HG03066 (cell line): ENCODE results near the gene CLPSL2.

Experiments used
- ATAC-seq: cut with Tn5 transposase; IDR thresholded peaks from one replicate; pipeline ENCODE4 v1.9.1; 2021; ENCODE audit warnings: low read depth; ENCODE audit not compliant: unreplicated experiment

Gene CLPSL2

GRCh38 chr6:35784200-35784599, 7.8 kb downstream of the CLPSL2 start:
- ATAC-seq, result no peak

GRCh38 chr6:35786272-35786671, 9.9 kb downstream of the CLPSL2 start:
- ATAC-seq, result no peak

- ATAC-seq, result no peak
Observed at GRCh38 chr6:35786810-35787209, 10.4 kb downstream of the CLPSL2 start.

- no peak for ATAC-seq
Observed at GRCh38 chr6:35787266-35788218, 11.1 kb downstream of the CLPSL2 start.

GRCh38 chr6:35788423-35788982, 12.1 kb downstream of the CLPSL2 start:
- no peak for ATAC-seq

- no peak for ATAC-seq
Observed at GRCh38 chr6:35790683-35791082, 14.3 kb downstream of the CLPSL2 start.

GRCh38 chr6:35794536-35795452, 18.4 kb downstream of the CLPSL2 start:
- no peak for ATAC-seq

GRCh38 chr6:35795453-35796071, 19.2 kb downstream of the CLPSL2 start:
- ATAC-seq, result no peak

- no peak for ATAC-seq
Observed at GRCh38 chr6:35796236-35796635, 19.8 kb downstream of the CLPSL2 start.

GRCh38 chr6:35797837-35798526, 21.6 kb downstream of the CLPSL2 start:
- no peak for ATAC-seq

- ATAC-seq, result no peak
Observed at GRCh38 chr6:35798706-35799105, 22.3 kb downstream of the CLPSL2 start.

- no peak for ATAC-seq
Observed at GRCh38 chr6:35801148-35801547, 24.8 kb downstream of the CLPSL2 start.

GRCh38 chr6:35804996-35805736, 28.8 kb downstream of the CLPSL2 start, which contains the start of gene LHFPL5:
TSS of gene LHFPL5 (plus strand) at chr6:35805352. CDS start at chr6:35805671, 319 bp downstream.
- no peak for ATAC-seq

GRCh38 chr6:35808688-35809087, 32.3 kb downstream of the CLPSL2 start:
- ATAC-seq, result no peak

- ATAC-seq, result no peak
Observed at GRCh38 chr6:35809809-35810208, 33.4 kb downstream of the CLPSL2 start.

GRCh38 chr6:35810971-35811698, 34.7 kb downstream of the CLPSL2 start:
- no peak for ATAC-seq

GRCh38 chr6:35811699-35811995, 35.2 kb downstream of the CLPSL2 start:
- ATAC-seq, result no peak

GRCh38 chr6:35817515-35817914, 41.1 kb downstream of the CLPSL2 start:
- no peak for ATAC-seq

GRCh38 chr6:35823601-35824000, 47.2 kb downstream of the CLPSL2 start:
- ATAC-seq, result no peak
